ENCODE results near the gene ANKMY1.

The ANKMY1 gene

GRCh38 chr2:240480834-240481623, 76.8 kb downstream of the ANKMY1 start:
- peaks cover 4% of the 10 kb centered on the region for H3K9me3 Mint-ChIP-seq
- H3K36me3 Mint-ChIP-seq = peaks cover 15% of the 10 kb centered on the region
- H3K4me3 Mint-ChIP-seq = no peak overlapping the region
- H3K27me3 Mint-ChIP-seq = no peaks in the 10 kb centered on the region
- H3K4me1 Mint-ChIP-seq = no peaks in the 10 kb centered on the region
- no peak overlapping the region for H3K27ac Mint-ChIP-seq

GRCh38 chr2:240479111-240479501, 78.7 kb downstream of the ANKMY1 start:
- Mint-ChIP-seq H3K27ac (no peak overlapping the region), H3K4me1 (no peaks in the 10 kb centered on the region), H3K36me3 (peaks cover 20% of the 10 kb centered on the region), H3K9me3 (peaks cover 10% of the 10 kb centered on the region), H3K4me3 (no peak overlapping the region), H3K27me3 (no peaks in the 10 kb centered on the region)

DNA sequence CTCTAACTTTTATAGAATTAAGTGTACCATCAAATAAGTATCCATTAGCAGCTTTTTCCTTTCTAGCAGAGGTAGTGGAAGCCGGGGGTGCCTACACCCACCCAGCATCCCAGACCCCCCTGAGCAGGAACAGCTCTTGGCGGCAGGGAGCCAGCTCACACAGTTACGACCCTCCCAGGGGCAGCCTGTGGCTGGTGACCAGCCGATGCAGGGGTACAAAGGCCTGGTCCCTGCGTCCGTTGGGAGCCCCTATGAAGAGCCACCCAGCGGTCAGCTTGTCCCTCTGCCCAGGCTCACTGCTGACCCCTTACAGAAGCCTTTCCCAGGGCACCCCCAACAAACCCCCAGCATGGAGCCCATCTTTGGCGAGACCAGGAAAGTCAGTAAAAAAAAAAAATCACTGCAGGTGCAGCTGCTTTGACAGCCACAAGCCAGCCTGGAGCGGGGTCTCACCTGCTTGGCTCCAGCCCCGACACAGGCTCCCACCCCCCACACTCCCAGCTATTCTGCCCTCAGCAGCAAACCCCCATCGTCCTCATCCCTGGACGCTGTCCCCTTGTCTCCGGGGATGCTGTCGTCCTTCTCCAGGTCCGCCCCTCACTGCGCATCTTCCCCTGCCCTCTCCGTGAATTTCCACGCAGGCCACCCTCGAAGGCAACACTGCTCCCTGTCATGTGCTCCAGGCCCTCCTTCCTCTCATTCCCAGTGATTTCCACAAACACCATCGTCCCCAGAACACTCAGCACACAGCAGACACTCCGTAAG, 79.3 kb downstream of the ANKMY1 start:
- H3K4me3 Mint-ChIP-seq = no peak overlapping the region
- H3K27ac Mint-ChIP-seq = no peak overlapping the region
- H3K9me3 Mint-ChIP-seq = peaks cover 13% of the 10 kb centered on the region
- no peaks in the 10 kb centered on the region for H3K27me3 Mint-ChIP-seq
- H3K36me3 Mint-ChIP-seq = peaks cover 20% of the 10 kb centered on the region
- no peaks in the 10 kb centered on the region for H3K4me1 Mint-ChIP-seq

DNA sequence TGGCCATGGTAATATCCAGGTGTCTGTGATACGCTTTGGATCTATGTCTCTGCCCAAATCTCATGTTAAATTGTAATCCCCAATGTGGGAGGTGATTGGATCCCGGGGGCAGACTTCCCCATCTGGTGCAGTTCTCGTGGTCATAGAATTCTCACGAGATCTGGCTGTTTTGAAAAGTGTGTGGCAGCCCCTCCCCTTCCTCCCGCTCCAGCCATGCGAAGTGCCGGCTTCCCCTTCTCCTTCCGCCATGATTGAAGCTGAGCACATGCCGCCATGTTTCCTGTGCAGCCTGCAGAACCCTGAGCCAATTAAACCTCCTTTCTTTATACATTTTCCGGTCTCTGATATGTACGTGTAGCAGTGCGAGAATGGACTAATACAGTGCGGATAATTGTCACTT, 79.9 kb downstream of the ANKMY1 start:
- H3K36me3 Mint-ChIP-seq = peaks cover 18% of the 10 kb centered on the region
- no peak overlapping the region for H3K4me3 Mint-ChIP-seq
- no peaks in the 10 kb centered on the region for H3K4me1 Mint-ChIP-seq
- H3K27ac Mint-ChIP-seq = no peak overlapping the region
- H3K27me3 Mint-ChIP-seq = no peaks in the 10 kb centered on the region
- H3K9me3 Mint-ChIP-seq = peaks cover 19% of the 10 kb centered on the region

GRCh38 chr2:240473211-240473610, 84.6 kb downstream of the ANKMY1 start:
- no peaks in the 10 kb centered on the region for H3K27me3 Mint-ChIP-seq
- peaks cover 17% of the 10 kb centered on the region for H3K36me3 Mint-ChIP-seq

DNA sequence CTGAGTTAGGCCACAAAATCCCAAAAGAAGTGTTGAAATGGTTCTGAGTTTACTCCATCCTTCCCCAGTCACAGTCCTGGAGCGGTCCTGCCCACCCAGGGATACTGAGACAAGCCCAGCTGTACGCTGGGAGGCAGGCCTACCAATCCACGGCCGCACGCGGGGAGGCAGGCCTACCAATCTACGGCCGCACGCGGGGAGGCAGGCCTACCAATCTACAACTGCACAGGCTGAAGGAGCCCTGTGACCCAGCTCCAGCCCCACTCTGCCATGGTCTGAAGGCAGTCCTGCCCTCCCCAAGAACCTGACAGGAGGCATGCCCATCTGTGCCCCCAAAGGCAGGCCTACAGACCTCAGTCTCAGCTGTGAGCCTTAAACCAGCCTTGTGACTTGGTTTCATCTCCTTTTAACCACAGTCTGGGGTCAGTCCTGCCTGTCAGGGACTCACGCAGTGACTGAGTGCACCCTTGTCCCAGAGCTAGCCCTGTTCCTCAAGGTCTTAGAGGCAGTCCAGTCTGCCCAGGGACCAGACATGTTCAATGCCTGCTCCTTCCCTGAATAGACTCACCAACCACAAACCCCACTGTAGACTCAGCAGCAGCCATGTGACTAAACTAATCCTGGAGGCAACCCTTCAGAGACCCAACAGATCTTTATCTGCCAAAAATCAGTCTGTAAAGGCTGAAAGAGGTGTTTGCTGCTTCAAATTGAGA, 85.6 kb downstream of the ANKMY1 start:
- no peak overlapping the region for H3K4me3 Mint-ChIP-seq
- peaks cover 15% of the 10 kb centered on the region for H3K36me3 Mint-ChIP-seq
- H3K9me3 Mint-ChIP-seq = peaks cover 19% of the 10 kb centered on the region
- H3K27ac Mint-ChIP-seq = no peak overlapping the region
- H3K4me1 Mint-ChIP-seq = no peaks in the 10 kb centered on the region
- no peaks in the 10 kb centered on the region for H3K27me3 Mint-ChIP-seq

More at GRCh38 chr2:240473211-240473610, 84.6 kb downstream of the ANKMY1 start:
- H3K4me1 Mint-ChIP-seq = no peaks in the 10 kb centered on the region
- H3K27ac Mint-ChIP-seq = no peak overlapping the region
- H3K4me3 Mint-ChIP-seq = no peak overlapping the region
- peaks cover 19% of the 10 kb centered on the region for H3K9me3 Mint-ChIP-seq

DNA sequence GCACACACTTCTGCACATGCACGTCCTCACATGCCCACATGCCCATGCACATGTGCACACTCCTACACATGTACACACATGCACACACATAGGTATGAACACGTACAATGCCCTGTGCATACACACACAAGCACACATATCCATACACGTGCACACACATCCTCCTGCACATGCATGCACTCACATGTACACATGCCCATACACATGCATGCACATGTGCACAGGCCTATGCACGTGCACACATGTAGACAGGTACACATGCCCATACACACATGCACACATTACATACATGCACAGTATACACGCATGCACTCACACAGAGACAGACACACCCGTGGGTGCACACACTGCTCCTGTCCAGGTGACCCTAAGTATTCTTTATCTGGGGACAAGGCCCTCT, 88.0 kb downstream of the ANKMY1 start:
- peaks cover 9% of the 10 kb centered on the region for H3K9me3 Mint-ChIP-seq
- peaks cover 6% of the 10 kb centered on the region for H3K36me3 Mint-ChIP-seq
- H3K4me3 Mint-ChIP-seq = no peak overlapping the region
- no peaks in the 10 kb centered on the region for H3K27me3 Mint-ChIP-seq
- no peak overlapping the region for H3K27ac Mint-ChIP-seq
- H3K4me1 Mint-ChIP-seq = no peaks in the 10 kb centered on the region

- H3K9me3 Mint-ChIP-seq = peaks cover 9% of the 10 kb centered on the region
- no peaks in the 10 kb centered on the region for H3K27me3 Mint-ChIP-seq
- peaks cover 4% of the 10 kb centered on the region for H3K36me3 Mint-ChIP-seq
- H3K4me3 Mint-ChIP-seq = no peak overlapping the region
- no peaks in the 10 kb centered on the region for H3K4me1 Mint-ChIP-seq
- no peak overlapping the region for H3K27ac Mint-ChIP-seq
Observed at GRCh38 chr2:240469239-240469636, 88.5 kb downstream of the ANKMY1 start.

DNA sequence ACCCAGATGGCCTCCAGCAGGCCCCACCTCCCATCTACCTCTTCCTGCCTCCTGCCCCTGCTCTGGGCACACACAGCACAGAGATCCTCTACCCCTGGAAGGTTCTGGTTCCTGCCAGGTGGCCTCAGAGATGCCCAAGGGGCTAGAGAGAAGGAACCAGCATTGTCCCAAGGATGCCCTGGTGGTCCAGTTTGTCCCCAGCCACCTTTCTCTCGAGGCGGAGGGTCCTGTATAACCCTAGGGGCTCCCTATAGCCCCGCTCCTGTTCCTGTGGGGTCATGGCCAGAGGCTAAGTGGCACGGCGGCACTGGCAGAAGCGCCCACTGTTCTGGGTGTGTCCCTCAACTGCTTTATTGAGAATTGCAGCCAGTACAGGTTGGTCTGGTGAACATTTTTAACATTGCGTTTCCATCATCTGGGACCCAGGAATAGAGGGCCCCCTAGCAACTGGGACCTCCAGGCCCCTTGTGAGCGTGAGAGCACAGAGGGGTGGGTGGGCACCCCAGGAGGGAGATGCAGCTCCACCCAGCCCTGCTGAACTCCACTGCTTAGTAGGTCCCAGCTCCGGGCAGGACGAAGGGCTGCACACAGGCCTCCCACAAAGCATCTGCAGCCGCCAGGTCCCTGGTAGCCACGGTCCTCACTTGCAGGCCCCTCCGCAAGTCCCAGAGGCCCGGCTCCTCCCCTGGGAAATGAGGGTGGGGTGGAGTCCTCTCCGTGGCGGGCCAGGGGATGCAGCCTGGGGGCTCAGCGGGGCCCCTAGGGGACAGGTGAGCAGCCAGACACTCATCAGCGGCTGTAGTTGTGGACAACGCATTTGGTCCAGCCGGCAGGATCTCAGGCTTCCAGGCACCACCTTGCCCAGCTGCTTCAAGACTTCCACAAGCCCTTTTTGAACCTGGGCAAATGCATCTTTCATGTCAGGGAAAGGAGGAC, 89.2 kb downstream of the ANKMY1 start:
- Mint-ChIP-seq H3K27ac (no peak overlapping the region), H3K36me3 (peaks cover 4% of the 10 kb centered on the region), H3K4me3 (no peak overlapping the region), H3K4me1 (no peaks in the 10 kb centered on the region), H3K27me3 (no peaks in the 10 kb centered on the region), H3K9me3 (peaks cover 6% of the 10 kb centered on the region)

DNA sequence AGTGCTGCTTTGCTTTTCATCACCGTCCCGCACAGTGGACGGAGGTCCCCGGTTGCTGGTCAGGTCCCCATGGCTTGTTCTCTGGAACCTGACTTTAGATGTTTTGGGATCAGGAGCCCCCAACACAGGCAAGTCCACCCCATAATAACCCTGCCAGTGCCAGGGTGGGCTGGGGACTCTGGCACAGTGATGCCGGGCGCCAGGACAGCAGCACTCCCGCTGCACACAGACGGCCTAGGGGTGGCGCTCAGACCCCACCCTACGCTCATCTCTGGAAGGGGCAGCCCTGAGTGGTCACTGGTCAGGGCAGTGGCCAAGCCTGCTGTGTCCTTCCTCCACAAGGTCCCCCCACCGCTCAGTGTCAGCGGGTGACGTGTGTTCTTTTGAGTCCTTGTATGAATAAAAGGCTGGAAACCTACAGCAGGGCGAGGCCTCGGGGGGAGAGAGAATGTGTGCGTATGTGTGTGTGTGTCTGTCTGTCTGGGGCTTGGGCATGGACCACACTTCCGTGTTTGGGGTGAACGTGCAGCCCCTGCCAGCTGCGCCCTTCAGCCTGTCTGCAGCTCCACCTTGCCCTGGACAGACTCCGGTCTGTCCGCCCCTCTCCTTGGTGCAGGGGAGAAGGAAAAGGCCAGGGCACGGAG, 90.0 kb downstream of the ANKMY1 start:
- Mint-ChIP-seq H3K4me3 (no peak overlapping the region), H3K27me3 (no peaks in the 10 kb centered on the region)

GRCh38 chr2:240467149-240467642, 90.6 kb downstream of the ANKMY1 start:
- Mint-ChIP-seq H3K9me3 (no peaks in the 10 kb centered on the region), H3K4me3 (no peak overlapping the region), H3K27me3 (no peaks in the 10 kb centered on the region), H3K27ac (no peak overlapping the region), H3K36me3 (peaks cover 4% of the 10 kb centered on the region), H3K4me1 (no peaks in the 10 kb centered on the region)

More for the DNA sequence above, 90.0 kb downstream of the ANKMY1 start:
- Mint-ChIP-seq H3K27ac (no peak overlapping the region), H3K4me1 (no peaks in the 10 kb centered on the region), H3K36me3 (peaks cover 4% of the 10 kb centered on the region), H3K9me3 (no peaks in the 10 kb centered on the region)

GRCh38 chr2:240466579-240467148, 91.1 kb downstream of the ANKMY1 start:
- no peaks in the 10 kb centered on the region for H3K9me3 Mint-ChIP-seq
- H3K27me3 Mint-ChIP-seq = no peaks in the 10 kb centered on the region
- no peaks in the 10 kb centered on the region for H3K4me1 Mint-ChIP-seq
- no peak overlapping the region for H3K4me3 Mint-ChIP-seq
- peaks cover 4% of the 10 kb centered on the region for H3K36me3 Mint-ChIP-seq
- no peak overlapping the region for H3K27ac Mint-ChIP-seq

DNA sequence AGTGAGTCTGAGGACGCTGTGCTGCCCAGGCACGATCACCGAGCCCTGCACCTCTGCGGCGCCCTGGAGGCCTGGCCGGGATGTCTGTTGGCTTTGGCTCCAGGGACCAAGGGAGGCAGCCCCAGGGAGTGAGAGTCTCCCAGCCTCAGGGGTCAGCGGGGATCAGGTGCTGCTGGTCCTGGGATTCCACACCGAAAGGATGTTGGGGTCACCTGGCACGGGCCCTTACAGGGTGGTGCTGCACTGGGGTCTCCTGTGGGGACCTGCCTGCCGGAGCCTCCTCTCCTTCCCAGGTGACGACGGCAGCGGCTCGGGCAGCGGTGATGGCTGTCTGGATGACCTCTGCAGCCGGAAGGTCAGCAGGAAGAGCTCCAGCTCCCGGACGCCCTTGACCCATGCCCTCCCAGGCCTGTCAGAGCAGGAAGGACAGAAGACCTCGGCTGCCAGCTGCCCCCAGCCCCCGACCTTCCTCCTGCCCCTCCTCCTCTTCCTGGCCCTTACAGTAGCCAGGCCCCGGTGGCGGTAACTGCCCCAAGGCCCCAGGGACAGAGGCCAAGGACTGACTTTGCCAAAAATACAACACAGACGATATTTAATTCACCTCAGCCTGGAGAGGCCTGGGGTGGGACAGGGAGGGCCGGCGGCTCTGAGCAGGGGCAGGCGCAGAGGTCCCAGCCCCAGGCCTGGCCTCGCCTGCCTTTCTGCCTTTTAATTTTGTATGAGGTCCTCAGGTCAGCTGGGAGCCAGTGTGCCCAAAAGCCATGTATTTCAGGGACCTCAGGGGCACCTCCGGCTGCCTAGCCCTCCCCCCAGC, 91.8 kb downstream of the ANKMY1 start:
- Mint-ChIP-seq H3K36me3 (peaks cover 2% of the 10 kb centered on the region), H3K27ac (no peak overlapping the region), H3K27me3 (no peaks in the 10 kb centered on the region), H3K4me1 (no peaks in the 10 kb centered on the region), H3K9me3 (no peaks in the 10 kb centered on the region), H3K4me3 (no peak overlapping the region)
